Calu3 (cell line): ENCODE data around the gene DCDC2. TPM values are rescaled to one million over a fixed set of nuclear protein-coding genes. Genes with fewer than 3 reads are reported as not detected.
A peak's percentile ranks its signal among the peaks of the same experiment; 100 is the strongest.

Source experiments
- BruUV-seq: library from RNA; stranded (reverse); fragments of 400-500 nt; replicated peaks from 2 replicates; lab custom pipeline; 2021; lab: Mats Ljungman, UMichigan
- CTCF ChIA-PET: fragments of 300-600 bp; sonication (Branson Sonifier 250); formaldehyde crosslinking; loops from one replicate; lab custom pipeline; 2022; ENCODE audit warnings: antibody characterized with exemption; lab: Charles Lee
- DNase-seq: peaks from one replicate; pipeline ENCODE4 v3.0.0; 2022
- H3K27ac Mint-ChIP-seq: one replicate; pipeline ENCODE4 v1.8.0; 2022; ENCODE audit warnings: mixed read lengths; ENCODE audit not compliant: unreplicated experiment
- H3K27me3 Mint-ChIP-seq: one replicate; pipeline ENCODE4 v1.8.0; 2022; ENCODE audit warnings: mixed read lengths; ENCODE audit not compliant: unreplicated experiment
- H3K36me3 Mint-ChIP-seq: one replicate; pipeline ENCODE4 v1.8.0; 2022; ENCODE audit warnings: mild to moderate bottlenecking, moderate library complexity, mixed read lengths; ENCODE audit not compliant: insufficient read depth, unreplicated experiment
- H3K4me1 Mint-ChIP-seq: one replicate; pipeline ENCODE4 v1.8.0; 2022; ENCODE audit warnings: mild to moderate bottlenecking, low read depth, mixed read lengths; ENCODE audit not compliant: unreplicated experiment
- H3K4me3 Mint-ChIP-seq: one replicate; pipeline ENCODE4 v1.8.0; 2022; ENCODE audit warnings: mild to moderate bottlenecking, low read depth, moderate library complexity, mixed read lengths; ENCODE audit not compliant: unreplicated experiment
- H3K9me3 Mint-ChIP-seq: one replicate; pipeline ENCODE4 v1.8.0; 2022; ENCODE audit warnings: low read depth, mixed read lengths; ENCODE audit not compliant: unreplicated experiment
- intact Hi-C: fragments of 100-400 bp; cut with micrococcal nuclease; formaldehyde crosslinking; loops from one replicate; pipeline ENCODE4 v1.10.0; 2022; ENCODE audit not compliant: unreplicated experiment
- total RNA-seq: library from RNA; stranded (reverse); gene quantifications from 2 replicates; pipeline ENCODE4 v1.2.3, GENCODE V29; 2022
- TF ChIP-seq, protein P1 (sequence below): fragments of 200-600 bp; IDR thresholded peaks from one replicate; pipeline ENCODE4 v1.8.0; 2022; ENCODE audit warnings: antibody characterized with exemption; ENCODE audit not compliant: unreplicated experiment

DCDC2 gene
- total RNA-seq, 1 experiment from 2014 or later: 91.8 TPM

- H3K27me3 Mint-ChIP-seq: no peaks in the 10 kb centered on the region
- intact Hi-C loops: no loop called here
- peaks cover 16% of the 10 kb centered on the region for H3K36me3 Mint-ChIP-seq
- no TSS peak for BruUV-seq
- no peak for DNase-seq
- H3K4me3 Mint-ChIP-seq: no peak overlapping the region
- TF ChIP-seq, protein P1, sequence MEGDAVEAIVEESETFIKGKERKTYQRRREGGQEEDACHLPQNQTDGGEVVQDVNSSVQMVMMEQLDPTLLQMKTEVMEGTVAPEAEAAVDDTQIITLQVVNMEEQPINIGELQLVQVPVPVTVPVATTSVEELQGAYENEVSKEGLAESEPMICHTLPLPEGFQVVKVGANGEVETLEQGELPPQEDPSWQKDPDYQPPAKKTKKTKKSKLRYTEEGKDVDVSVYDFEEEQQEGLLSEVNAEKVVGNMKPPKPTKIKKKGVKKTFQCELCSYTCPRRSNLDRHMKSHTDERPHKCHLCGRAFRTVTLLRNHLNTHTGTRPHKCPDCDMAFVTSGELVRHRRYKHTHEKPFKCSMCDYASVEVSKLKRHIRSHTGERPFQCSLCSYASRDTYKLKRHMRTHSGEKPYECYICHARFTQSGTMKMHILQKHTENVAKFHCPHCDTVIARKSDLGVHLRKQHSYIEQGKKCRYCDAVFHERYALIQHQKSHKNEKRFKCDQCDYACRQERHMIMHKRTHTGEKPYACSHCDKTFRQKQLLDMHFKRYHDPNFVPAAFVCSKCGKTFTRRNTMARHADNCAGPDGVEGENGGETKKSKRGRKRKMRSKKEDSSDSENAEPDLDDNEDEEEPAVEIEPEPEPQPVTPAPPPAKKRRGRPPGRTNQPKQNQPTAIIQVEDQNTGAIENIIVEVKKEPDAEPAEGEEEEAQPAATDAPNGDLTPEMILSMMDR: peak; percentile 28
- H3K27ac Mint-ChIP-seq: peak overlapping the region; percentile 4
- no peaks in the 10 kb centered on the region for H3K4me1 Mint-ChIP-seq
- H3K9me3 Mint-ChIP-seq: peaks cover 2% of the 10 kb centered on the region
- CTCF ChIA-PET: interaction anchor here (0.9 to 1.3 kb wide), 4 partner anchors 11 to 103 kb away, joined by 3 to 5 read pairs (median 4); no protein-coding TSS in a partner anchor
Measured at GRCh38 chr6:24257282-24257681, 100.6 kb downstream of the DCDC2 start.

DNA sequence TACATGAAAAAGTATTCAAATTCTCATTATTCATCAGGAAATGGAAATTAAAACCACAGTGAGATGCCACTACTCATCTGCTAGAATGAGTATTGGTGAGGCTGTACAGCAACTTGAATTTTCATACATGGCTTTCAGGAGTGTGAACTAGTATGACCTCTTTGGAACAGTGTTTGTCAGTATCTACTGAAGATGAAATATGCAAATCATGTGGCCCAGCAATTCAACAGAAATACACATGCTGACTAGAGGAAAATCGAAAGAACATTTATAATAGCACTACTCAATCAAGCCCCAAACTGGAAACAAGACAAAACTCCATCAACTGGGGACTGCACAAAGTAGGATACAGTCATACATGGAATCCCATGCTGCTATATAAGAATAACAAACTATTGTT lies 102.2 kb downstream of the DCDC2 start:
- H3K4me1 Mint-ChIP-seq: no peaks in the 10 kb centered on the region
- no TSS peak for BruUV-seq
- no peak overlapping the region for H3K27ac Mint-ChIP-seq
- H3K36me3 Mint-ChIP-seq: peaks cover 10% of the 10 kb centered on the region
- CTCF ChIA-PET: interaction anchor here (0.6 kb wide), 1 partner anchor 71 kb away, joined by 3 read pairs; no protein-coding TSS in a partner anchor
- H3K9me3 Mint-ChIP-seq: peaks cover 2% of the 10 kb centered on the region
- intact Hi-C loops: no loop called here
- TF ChIP-seq, protein P1: no peak
- H3K4me3 Mint-ChIP-seq: no peak overlapping the region
- H3K27me3 Mint-ChIP-seq: no peaks in the 10 kb centered on the region
- DNase-seq: no peak

- H3K4me1 Mint-ChIP-seq: no peaks in the 10 kb centered on the region
- H3K36me3 Mint-ChIP-seq: peaks cover 7% of the 10 kb centered on the region
- CTCF ChIA-PET: interaction anchor here (1.1 kb wide), 1 partner anchor 10 kb away, joined by 3 read pairs; no protein-coding TSS in a partner anchor
- no peak overlapping the region for H3K27ac Mint-ChIP-seq
- intact Hi-C loops: no loop called here
- no TSS peak for BruUV-seq
- TF ChIP-seq, protein P1: no peak
- peaks cover 2% of the 10 kb centered on the region for H3K9me3 Mint-ChIP-seq
- H3K27me3 Mint-ChIP-seq: no peaks in the 10 kb centered on the region
- DNase-seq: no peak
- H3K4me3 Mint-ChIP-seq: no peak overlapping the region
Measured at GRCh38 chr6:24253360-24253759, 104.5 kb downstream of the DCDC2 start.

DNA sequence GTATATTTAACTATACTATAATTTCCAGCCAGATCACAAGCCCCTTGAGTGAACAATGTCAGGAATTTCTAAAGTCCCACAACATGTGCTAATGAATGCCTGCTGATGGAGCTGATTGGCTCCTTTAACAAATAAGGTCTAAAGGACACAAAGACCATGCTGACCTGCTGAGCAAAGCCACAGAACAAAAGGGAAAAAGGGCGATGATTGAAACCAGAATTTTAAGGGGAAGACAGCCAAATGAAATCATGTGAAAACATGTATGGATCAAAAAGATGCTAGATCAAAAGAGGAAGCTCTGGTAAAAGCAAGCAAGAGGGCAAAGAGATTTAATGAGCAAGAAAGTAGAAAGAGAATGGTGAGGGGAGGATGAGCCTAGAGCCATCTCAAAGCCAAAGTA lies 105.6 kb downstream of the DCDC2 start:
- CTCF ChIA-PET: interaction anchor here (0.6 kb wide), 1 partner anchor 9 kb away, joined by 3 read pairs; no protein-coding TSS in a partner anchor
- Mint-ChIP-seq H3K9me3 (peaks cover 2% of the 10 kb centered on the region), H3K4me3 (no peak overlapping the region), H3K4me1 (no peaks in the 10 kb centered on the region), H3K27me3 (no peaks in the 10 kb centered on the region), H3K36me3 (peaks cover 6% of the 10 kb centered on the region), H3K27ac (no peak overlapping the region)
- no TSS peak for BruUV-seq
- TF ChIP-seq, protein P1: no peak
- intact Hi-C loops: no loop called here
- DNase-seq: no peak
